Activated CD8-positive, alpha-beta memory T cell treated with anti-CD3 and anti-CD28 coated beads, Interleukin-2, amount 50 U/mL, for 24 hours (primary cell): ENCODE data around the gene MARCHF3.
"Not testable (repeated sequence)": the region's sequence is repeated elsewhere in the genome, so short reads cannot be mapped to it uniquely, and the experiment has no call there.

Source experiments
- DNase-seq: peaks from one replicate; pipeline ENCODE4 v3.0.0-alpha.2; 2020; ENCODE audit errors: extremely low read depth

Gene MARCHF3

DNA sequence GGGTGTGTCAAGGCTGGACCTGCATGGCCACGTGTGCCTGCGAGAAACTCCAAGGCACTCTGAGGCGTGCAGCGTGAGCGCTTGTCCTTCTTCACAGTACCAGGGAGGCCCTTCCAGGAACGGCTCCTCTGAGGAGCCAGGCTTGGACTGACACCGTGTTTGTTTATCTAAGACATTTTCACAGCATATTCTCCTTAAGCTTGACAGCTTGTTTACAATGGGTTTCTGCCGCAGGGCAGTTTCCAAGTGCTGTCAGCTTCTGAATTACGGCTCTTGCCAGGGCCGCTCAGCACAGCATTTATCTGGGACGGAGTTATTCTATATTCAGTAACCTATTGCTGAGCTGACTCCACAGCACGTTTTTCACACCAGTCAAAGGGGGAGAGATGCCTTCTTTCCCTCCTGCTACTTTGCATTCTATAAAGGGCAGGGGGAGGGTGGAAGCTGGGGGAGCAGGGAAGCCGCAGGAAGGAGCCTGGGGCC lies 155.0 kb downstream of the MARCHF3 start:
- no peak for DNase-seq

- DNase-seq: no peak
Measured at GRCh38 chr5:126872561-126873354, 157.6 kb downstream of the MARCHF3 start.

DNA sequence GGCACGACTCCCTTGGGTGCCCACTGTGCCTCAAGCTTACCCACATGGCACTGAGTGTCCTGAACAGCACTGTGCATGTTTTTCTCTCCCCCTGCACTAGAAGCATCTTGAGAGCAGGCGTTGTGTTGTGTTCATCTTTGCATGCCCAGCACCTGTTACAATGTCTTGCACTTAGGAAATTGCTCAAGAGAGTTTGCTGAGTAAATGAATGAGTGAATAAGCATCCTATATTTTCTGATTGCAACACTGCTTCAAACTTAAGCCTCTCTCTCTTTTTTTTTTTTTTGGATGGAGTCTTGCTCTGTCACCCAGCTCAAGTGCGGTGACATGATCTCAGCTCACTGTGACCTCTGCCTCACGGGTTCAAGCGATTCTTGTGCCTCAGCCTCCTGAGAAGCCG lies 158.9 kb downstream of the MARCHF3 start:
- no peak for DNase-seq

DNA sequence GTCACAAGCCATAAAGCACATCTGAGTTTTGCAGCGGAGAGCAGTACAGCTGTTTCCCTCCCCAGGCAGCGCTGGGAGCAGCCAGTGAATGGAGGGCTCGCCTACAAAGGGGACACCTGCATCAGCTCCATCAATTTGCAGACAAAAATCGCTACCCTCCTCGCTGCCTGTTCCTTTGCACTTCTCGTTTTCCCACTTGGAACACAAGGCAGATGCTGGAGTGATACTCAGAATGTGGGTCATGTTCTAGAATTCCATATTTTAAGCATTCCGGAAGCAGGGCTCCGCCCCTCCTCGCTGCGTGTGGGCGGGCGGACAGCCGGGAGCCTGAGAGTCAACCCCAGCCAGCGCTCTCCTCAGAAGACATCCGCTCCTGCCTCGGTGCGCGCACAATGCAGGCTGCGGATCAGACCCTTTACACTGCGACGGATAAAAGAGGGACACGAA lies 161.3 kb downstream of the MARCHF3 start:
- DNase-seq: no peak

- DNase-seq: no peak
Measured at GRCh38 chr5:126868338-126869004, 161.9 kb downstream of the MARCHF3 start.

DNA sequence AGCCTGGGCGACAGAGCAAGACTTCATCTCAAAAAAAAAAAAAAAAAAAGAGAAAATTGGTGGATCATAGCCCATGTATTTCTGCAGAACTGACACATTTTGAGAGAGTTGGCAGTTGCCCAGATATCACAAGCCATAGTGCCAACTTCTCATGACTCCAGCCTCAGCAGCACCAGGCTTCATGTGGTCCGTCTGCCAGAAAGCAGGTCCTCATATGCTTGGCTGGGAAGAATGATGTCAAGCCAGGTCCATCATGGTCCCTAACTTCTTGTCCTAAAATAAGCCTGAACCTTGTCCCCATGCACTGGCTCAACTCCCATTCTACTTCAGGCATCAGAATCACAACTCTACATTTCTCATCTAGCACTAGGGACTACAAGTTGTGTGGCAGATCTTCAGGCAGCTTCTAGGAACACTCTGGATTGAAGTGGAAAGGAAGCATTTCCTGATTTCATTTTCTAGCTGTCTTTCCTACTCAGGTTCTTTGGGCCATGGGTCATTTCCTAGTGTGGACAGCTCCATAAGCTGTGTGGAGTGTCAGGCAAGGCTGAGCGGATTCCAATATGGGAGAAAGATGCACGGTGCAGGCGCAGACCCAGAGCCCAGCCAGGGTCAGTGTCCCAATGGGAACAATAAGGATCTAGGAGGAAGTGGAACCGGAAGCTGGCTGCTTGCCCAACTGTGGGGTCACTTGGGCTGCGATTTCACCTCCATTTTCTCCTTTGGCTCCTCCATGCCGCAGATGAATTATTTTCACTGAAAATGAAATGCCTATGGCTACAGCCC lies 163.3 kb downstream of the MARCHF3 start:
- no peak for DNase-seq

DNA sequence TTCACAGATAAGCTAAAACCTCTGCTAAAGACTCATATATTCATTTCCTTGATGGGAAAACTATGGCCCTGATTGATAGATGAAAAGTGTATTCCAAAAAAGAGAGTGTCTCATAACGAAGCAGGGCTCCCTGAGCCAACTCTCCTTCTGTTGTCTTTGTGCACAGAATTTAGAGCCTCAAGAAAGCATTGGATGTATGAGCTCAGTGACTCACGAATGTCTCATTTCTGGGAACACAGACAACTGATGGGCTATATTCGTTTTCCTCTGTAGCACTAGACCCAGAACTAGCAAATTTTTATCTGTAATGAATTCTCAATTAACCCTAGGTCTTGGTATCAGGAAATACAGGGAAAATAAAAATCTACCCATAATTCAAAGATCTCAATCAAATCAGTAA lies 165.1 kb downstream of the MARCHF3 start:
- DNase-seq: no peak

DNA sequence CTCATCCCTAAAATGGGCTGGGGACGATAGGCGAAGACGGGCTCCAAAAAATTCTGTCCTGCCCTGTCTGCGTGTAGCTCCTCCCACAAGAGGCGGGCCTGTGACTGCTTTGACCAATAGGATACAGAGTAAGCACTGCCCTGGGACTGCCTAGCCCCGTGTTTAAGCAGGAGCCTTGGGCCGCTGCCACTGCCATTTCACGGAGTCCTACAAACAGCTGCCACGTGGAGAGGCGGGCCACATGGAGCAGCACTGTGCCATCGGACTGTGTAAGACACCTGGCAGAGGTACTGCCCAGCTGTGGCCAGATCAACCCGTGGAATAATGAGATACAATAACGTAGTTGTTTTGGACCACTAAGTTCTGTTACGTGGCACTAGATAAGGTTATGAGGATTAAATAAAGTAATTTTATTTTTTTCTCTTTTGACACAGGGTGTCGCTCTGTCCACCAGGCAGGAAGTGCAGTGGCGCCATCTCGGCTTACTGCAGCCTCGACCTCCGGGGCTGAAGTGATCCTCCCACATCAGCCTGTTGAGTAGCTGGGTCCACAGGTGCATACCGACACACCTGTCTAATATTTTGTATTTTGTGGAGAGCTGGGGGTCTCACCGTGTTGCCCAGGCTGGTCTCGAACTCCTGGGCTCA lies 166.2 kb downstream of the MARCHF3 start:
- no peak for DNase-seq

DNA sequence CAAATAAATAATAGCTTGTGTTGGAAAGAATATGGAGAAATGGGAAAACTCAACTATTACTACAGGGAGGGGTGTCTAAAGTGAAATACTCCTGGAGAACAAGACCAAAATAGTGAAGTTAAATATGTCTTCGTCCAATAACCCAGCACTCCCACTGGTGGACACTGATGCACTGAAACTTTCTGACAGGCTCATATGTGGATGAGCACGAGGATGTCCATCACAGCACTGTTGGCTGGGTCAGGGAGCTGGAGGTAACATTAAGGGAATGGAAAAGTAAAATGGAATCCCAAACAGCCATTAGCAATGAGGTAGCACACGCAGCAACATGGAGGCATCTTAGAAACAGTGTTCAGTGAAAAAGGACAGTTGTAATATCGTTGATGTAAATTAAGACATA lies 167.0 kb downstream of the MARCHF3 start:
- DNase-seq: no peak

DNA sequence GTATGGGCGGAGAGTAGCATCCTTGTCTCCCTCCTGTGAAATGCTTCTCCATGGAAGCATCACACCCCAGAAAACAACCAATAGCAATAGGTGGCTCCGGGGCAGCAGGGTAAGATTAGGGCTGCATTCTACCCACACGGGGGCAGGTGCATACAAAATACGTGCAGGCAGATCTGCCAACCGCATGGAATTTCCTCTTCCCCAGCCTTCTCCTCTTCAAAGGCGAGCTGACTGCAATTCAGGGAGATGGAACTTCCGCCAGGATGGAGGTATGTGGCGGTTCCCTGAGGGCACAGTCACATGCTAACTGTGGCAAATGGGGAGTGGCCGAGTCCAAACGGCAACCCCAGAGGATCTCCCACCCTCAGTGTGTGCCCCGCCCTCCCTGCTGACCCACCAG lies 171.9 kb downstream of the MARCHF3 start:
- DNase-seq: no peak

DNA sequence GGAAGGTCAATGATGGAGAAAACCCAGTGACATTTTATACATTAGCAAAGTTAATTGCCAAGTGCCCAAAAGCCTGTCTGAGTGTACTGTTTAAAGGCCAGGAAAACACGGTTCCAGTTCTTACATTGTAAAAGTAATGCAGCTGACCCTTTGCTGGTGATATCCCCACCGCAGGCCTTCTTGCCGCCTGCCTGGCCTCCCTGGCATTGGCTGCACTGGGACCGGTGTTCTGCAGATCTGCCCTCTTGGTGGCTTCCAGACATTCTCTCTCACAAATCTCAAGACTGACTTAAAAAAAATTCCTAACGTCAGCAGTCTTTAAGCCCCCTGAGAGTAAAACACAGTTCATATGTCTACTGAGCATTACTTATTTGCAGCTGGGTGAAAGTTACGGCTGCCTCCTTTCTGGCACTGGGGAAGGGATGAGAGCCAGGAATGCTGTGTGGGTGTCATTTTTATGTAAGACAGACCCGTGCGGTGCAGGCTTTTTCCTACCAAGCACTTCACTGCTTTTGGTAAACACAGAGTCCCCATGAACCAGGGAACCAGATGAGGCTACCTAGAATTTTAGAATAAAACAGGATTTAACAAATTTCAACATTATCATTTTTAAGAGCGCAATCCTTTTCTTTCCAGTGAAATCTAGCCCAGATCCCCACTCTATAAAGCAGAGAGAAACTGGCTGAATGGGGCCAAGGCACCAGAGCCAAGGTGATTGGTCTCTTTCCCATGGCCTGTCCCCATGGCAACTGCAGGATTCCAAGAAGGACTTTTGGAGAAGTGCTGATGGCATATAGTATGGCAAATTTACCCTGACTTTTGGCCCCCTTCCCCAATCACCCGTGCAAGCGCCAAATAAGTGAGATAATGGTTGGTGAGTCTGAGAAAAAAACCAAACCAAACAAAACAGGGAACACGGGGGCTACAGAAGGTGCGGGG lies 172.6 kb downstream of the MARCHF3 start:
- no peak for DNase-seq

- no peak for DNase-seq
Measured at GRCh38 chr5:126855266-126855665, 175.1 kb downstream of the MARCHF3 start.

GRCh38 chr5:126854526-126855110 lies 175.7 kb downstream of the MARCHF3 start:
- no peak for DNase-seq

- DNase-seq: not testable (repeated sequence)
Measured at GRCh38 chr5:126853541-126854307, 176.6 kb downstream of the MARCHF3 start.

- no peak for DNase-seq
Measured at GRCh38 chr5:126852841-126853271, 177.5 kb downstream of the MARCHF3 start.

- no peak for DNase-seq
Measured at GRCh38 chr5:126852091-126852571, 178.2 kb downstream of the MARCHF3 start.

- DNase-seq: no peak
Measured at GRCh38 chr5:126851501-126852011, 178.8 kb downstream of the MARCHF3 start.

- no peak for DNase-seq
Measured at GRCh38 chr5:126849101-126849678, 181.2 kb downstream of the MARCHF3 start.

- no peak for DNase-seq
Measured at GRCh38 chr5:126848253-126848652, 182.1 kb downstream of the MARCHF3 start.
